HepG2 (cell line): Measurements from ENCODE around the gene GRK5. TPM values are rescaled to one million over a fixed set of nuclear protein-coding genes. Genes with fewer than 3 reads are reported as not detected.

Experiments
- ATAC-seq: fragments of 200-7000 bp; cut with Tn5 transposase; 3 replicates; pipeline ENCODE4 v1.9.1; 2020; ENCODE audit warnings: mild to moderate bottlenecking, moderate library complexity
- BruUV-seq: library from RNA; stranded (reverse); fragments of 400-500 nt; replicated peaks from 2 replicates; lab custom pipeline; 2021; lab: Mats Ljungman, UMichigan
- CTCF ChIA-PET: fragments of 300-600 bp; formaldehyde crosslinking; extraction: SDS; loops from one replicate; lab custom pipeline; 2021; ENCODE audit warnings: low total read pairs, inconsistent platforms, low intra/inter-chr PET ratio; lab: Yijun Ruan, JAX
- POLR2A ChIA-PET: fragments of 350-600 bp; sonication (Branson Sonifier 250); formaldehyde crosslinking; loops from one replicate; lab custom pipeline; 2020; ENCODE audit warnings: antibody characterized with exemption, inconsistent platforms; lab: Yijun Ruan, JAX
- DNase-seq: peaks from one replicate; pipeline ENCODE4 v3.0.0-alpha.2; 2015; ENCODE audit warnings: low spot score
- FAIRE-seq: peaks from 3 replicates; lab custom pipeline; 2011; peaks lifted over from hg19 to GRCh38; lab: Jason Lieb, UNC
- H2AFZ ChIP-seq: one replicate; pipeline ENCODE4 v1.6.1; 2011; ENCODE audit warnings: low read length, inconsistent platforms
- H3K27ac ChIP-seq: fragments of 300-600 bp; 3 replicates; pipeline ENCODE4 v1.8.0; 2011; ENCODE audit warnings: mixed run types, mild to moderate bottlenecking, mixed read lengths, low read length, inconsistent platforms; ENCODE audit not compliant: insufficient read depth; ENCODE audit errors: extremely low read length
- H3K27me3 ChIP-seq, 2 experiments: fragments of 200-600 bp in 1 of 2; 2 replicates in 1 of 2; 3 replicates in 1 of 2; pipeline versions ENCODE4 v1.6.0 to v1.8.0; 2011; ENCODE audit warnings: low read length in 2 of 2, mild to moderate bottlenecking in 2 of 2, moderate library complexity in 2 of 2, inconsistent platforms in 1 of 2; ENCODE audit not compliant: insufficient read depth in 2 of 2, control insufficient read depth in 1 of 2
- H3K36me3 ChIP-seq, 2 experiments: fragments of 200-600 bp in 1 of 2; replicated peaks in 1 of 2; 2 replicates in 1 of 2; 3 replicates in 1 of 2; pipeline versions ENCODE4 v1.5.1 to v1.8.0; 2011; ENCODE audit warnings: low read length in 2 of 2, inconsistent platforms in 1 of 2; ENCODE audit not compliant: insufficient read depth in 2 of 2, control insufficient read depth in 1 of 2
- H3K4me1 ChIP-seq: 2 replicates; pipeline ENCODE4 v1.5.1; 2012; ENCODE audit warnings: low read length, inconsistent platforms; ENCODE audit not compliant: insufficient read depth
- H3K4me2 ChIP-seq: 2 replicates; pipeline ENCODE4 v1.6.0; 2011; ENCODE audit warnings: low read depth, low read length, inconsistent platforms
- H3K4me3 ChIP-seq, 3 experiments: fragments of 200-600 bp in 1 of 3; sonication (generic), shearing (Covaris generic) in 1 of 3; replicated peaks in 1 of 3; 2 replicates each; pipeline ENCODE4 v1.5.1; 2011 to 2016; ENCODE audit warnings: low read length in 3 of 3, inconsistent platforms in 2 of 3, low read depth in 2 of 3, mild to moderate bottlenecking in 2 of 3, control low read depth in 1 of 3, mixed read lengths in 1 of 3; ENCODE audit not compliant: insufficient read depth in 1 of 3
- H3K79me2 ChIP-seq: one replicate; pipeline ENCODE4 v1.6.1; 2011; ENCODE audit warnings: low read length, inconsistent platforms; ENCODE audit not compliant: insufficient read depth
- H3K9ac ChIP-seq: 2 replicates; pipeline ENCODE4 v1.6.0; 2011; ENCODE audit warnings: mild to moderate bottlenecking, low read depth, low read length, inconsistent platforms; ENCODE audit not compliant: insufficient read depth
- H3K9me3 ChIP-seq: 2 replicates; pipeline ENCODE4 v1.5.1; 2012; ENCODE audit warnings: mild to moderate bottlenecking, low read length
- H4K20me1 ChIP-seq: 2 replicates; pipeline ENCODE4 v1.6.0; 2011; ENCODE audit warnings: inconsistent platforms, mild to moderate bottlenecking, low read length, moderate library complexity; ENCODE audit not compliant: insufficient read depth
- E2F1 ChIP-seq: sonication (generic); formaldehyde crosslinking; IDR thresholded peaks from 2 replicates; pipeline ENCODE4 v1.5.0; 2020; ENCODE audit warnings: missing genetic modification reagents
- ELF3 ChIP-seq: IDR thresholded peaks from 2 replicates; pipeline ENCODE4 v1.6.1; 2016; ENCODE audit warnings: missing genetic modification reagents, missing compliant biosample characterization
- ETV5 ChIP-seq: IDR thresholded peaks from 2 replicates; pipeline ENCODE4 v1.6.1; 2018; ENCODE audit warnings: missing biosample characterization, missing genetic modification reagents, inconsistent platforms, borderline replicate concordance
- ISL2 ChIP-seq: sonication (generic); formaldehyde crosslinking; IDR thresholded peaks from 2 replicates; pipeline ENCODE4 v1.5.0; 2020; ENCODE audit warnings: missing genetic modification reagents
- MZF1 ChIP-seq: sonication (generic); formaldehyde crosslinking; IDR thresholded peaks from 2 replicates; pipeline ENCODE4 v1.8.1; 2023; ENCODE audit warnings: mild to moderate bottlenecking, missing genetic modification reagents, borderline replicate concordance
- SALL1 ChIP-seq: sonication (generic); formaldehyde crosslinking; IDR thresholded peaks from 2 replicates; pipeline ENCODE4 v1.8.0; 2022; ENCODE audit warnings: mild to moderate bottlenecking, missing genetic modification reagents
- SOX13 ChIP-seq, 3 experiments: fragments of 450-650 bp in 1 of 3; sonication (generic) in 1 of 3; formaldehyde crosslinking in 1 of 3; IDR thresholded peaks in 2 of 3; conservative IDR thresholded peaks in 1 of 3; 2 replicates each; pipeline versions ENCODE4 v1.5.0 to v1.6.1; 2016 to 2020; ENCODE audit warnings: antibody characterized with exemption in 1 of 3, mild to moderate bottlenecking in 1 of 3, missing compliant biosample characterization in 1 of 3, missing genetic modification reagents in 1 of 3, moderate library complexity in 1 of 3
- TEAD3 ChIP-seq: optimal IDR thresholded peaks from 2 replicates; pipeline ENCODE3; 2016; ENCODE audit warnings: borderline replicate concordance
- ZNF431 ChIP-seq: sonication (generic); formaldehyde crosslinking; IDR thresholded peaks from 2 replicates; pipeline ENCODE4 v1.9.0; 2022; ENCODE audit warnings: missing genetic modification reagents, low read depth, mild to moderate bottlenecking, borderline replicate concordance
- ZNF484 ChIP-seq: sonication (generic); formaldehyde crosslinking; IDR thresholded peaks from 2 replicates; pipeline ENCODE4 v1.5.1; 2020; ENCODE audit warnings: mild to moderate bottlenecking, low read depth, missing genetic modification reagents, borderline replicate concordance
- ZNF552 ChIP-seq: sonication (generic); formaldehyde crosslinking; IDR thresholded peaks from 2 replicates; pipeline ENCODE4 v1.9.0; 2022; ENCODE audit warnings: missing genetic modification reagents, mild to moderate bottlenecking, borderline replicate concordance
- ZNF775 ChIP-seq: sonication (generic); formaldehyde crosslinking; IDR thresholded peaks from 2 replicates; pipeline ENCODE4 v1.4.0; 2020; ENCODE audit warnings: missing genetic modification reagents, mild to moderate bottlenecking, moderate library complexity, borderline replicate concordance
- WGBS: methylation state at CpG from one replicate; pipeline ENCODE4 v1.1.6; 2017; ENCODE audit warnings: low lambda C conversion rate; 5-methylcytosine and 5-hydroxymethylcytosine counted together
- in situ Hi-C: cut with HindIII; loops from 2 replicates; pipeline ENCODE4 v1.10.0; 2017; ENCODE audit warnings: low pct_unique_long_range_greater_than_20kb; ENCODE audit not compliant: extremely low pct_ligation_motif_present
- intact Hi-C: fragments of 100-400 bp; cut with micrococcal nuclease; formaldehyde crosslinking; loops from one replicate; pipeline ENCODE4 v1.10.0; 2022; ENCODE audit not compliant: unreplicated experiment
- polyA plus RNA-seq, 8 experiments: library from polyadenylated mRNA; depleted of rRNA in 3 of 8; stranded (reverse) in 7 of 8; unstranded in 1 of 8; fragments of >200 nt; fragmentation: Illumina TruSeq in 4 of 8; extraction: Trizol in 4 of 8; gene quantifications; 2 replicates each; pipeline versions ENCODE4 v1.2.1 to v1.2.3, GENCODE V29; 2011 to 2016; ENCODE audit warnings: low read depth in 4 of 8, missing spikeins in 1 of 8, mixed read lengths in 1 of 8; ENCODE audit not compliant: insufficient read depth in 1 of 8
- total RNA-seq, 5 experiments: library from RNA; depleted of rRNA; stranded (reverse); fragments of >200 nt; fragmentation: Illumina TruSeq; extraction: Trizol; gene quantifications; 2 replicates each; pipeline ENCODE4 v1.2.3, GENCODE V29; 2016; ENCODE audit warnings: low read depth in 1 of 5
- TF ChIP-seq, protein P1 (sequence below): sonication (generic); formaldehyde crosslinking; IDR thresholded peaks from 2 replicates; pipeline ENCODE4 v1.5.0; 2020; ENCODE audit warnings: missing genetic modification reagents, mild to moderate bottlenecking, borderline replicate concordance
- TF ChIP-seq, protein P2 (sequence below): IDR thresholded peaks from 2 replicates; pipeline ENCODE4 v1.6.1; 2018; ENCODE audit warnings: missing genetic modification reagents
- TF ChIP-seq, protein P3 (sequence below): sonication (generic); formaldehyde crosslinking; conservative IDR thresholded peaks from 2 replicates; pipeline ENCODE4 v1.4.0; 2020; ENCODE audit warnings: mild to moderate bottlenecking, missing genetic modification reagents, moderate library complexity

GRK5 gene
- total and polyA plus RNA-seq, 2 of the 13 experiments (the other 11 are each of a cell fraction or from before 2014, with no cell fraction given) = 10.4 to 12.6 TPM

DNA sequence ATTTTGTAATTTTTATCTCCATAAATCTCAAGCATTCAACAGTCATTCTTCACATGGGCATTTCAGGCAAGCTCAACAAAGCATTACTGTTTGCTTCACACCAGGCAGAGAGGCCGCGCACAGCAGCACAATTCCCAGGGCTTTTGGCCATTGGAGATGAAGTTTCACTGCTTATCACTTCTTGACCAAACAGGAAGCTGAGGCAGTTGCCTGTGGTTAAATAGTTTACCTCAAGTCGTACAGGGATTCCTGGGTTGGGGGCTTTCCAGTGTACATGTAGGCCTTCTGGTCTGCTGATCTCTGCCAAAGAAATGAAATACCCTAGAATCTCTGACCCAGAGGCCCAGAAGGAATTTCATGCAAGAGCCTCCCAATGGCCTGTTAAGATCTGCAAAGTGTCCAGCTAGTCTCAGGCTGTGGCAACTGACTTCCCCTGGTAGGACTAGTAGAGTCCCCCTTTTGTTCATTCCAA lies 17.5 kb upstream of the GRK5 start:
- FAIRE-seq (peak; percentile 36), ATAC-seq (peak; percentile 80), DNase-seq (peak; percentile 71)
- H4K20me1 ChIP-seq = no peaks in the 10 kb centered on the region
- ChIA-PET CTCF (no interaction called here), POLR2A (interaction anchor here (1.3 to 1.7 kb wide), 2 partner anchors 9 to 17 kb away, joined by 3 to 14 read pairs; partner anchors contain the start of gene GRK5)
- H3K27me3 ChIP-seq = no peaks in the 10 kb centered on the region
- BruUV-seq = no TSS peak
- H2AFZ ChIP-seq = peak overlapping the region; percentile 31
- intact Hi-C loops (no loop called here), in situ Hi-C loops (loop anchor here (10.0 to 25.0 kb wide), 2 partner anchors 255 to 347 kb away; partner anchors contain the start of gene RGS10)
- H3K79me2 ChIP-seq = no peaks in the 10 kb centered on the region
- peaks cover 35% of the 10 kb centered on the region for H3K4me1 ChIP-seq
- TF ChIP-seq ELF3 (CRISPR knock-in tag) = peak; percentile 51; the same call in 1 of the 2 replicates
- no peak for TF ChIP-seq TEAD3 (CRISPR knock-in tag)
- no peak for TF ChIP-seq E2F1 (CRISPR knock-in tag)
- TF ChIP-seq, protein P1, sequence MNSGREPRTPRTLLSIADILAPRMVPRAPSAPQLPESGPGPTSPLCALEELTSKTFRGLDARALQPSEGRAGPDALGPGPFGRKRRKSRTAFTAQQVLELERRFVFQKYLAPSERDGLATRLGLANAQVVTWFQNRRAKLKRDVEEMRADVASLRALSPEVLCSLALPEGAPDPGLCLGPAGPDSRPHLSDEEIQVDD (CRISPR knock-in tag) = no peak
- TF ChIP-seq ZNF552 (CRISPR knock-in tag) = no peak
- TF ChIP-seq, protein P2, sequence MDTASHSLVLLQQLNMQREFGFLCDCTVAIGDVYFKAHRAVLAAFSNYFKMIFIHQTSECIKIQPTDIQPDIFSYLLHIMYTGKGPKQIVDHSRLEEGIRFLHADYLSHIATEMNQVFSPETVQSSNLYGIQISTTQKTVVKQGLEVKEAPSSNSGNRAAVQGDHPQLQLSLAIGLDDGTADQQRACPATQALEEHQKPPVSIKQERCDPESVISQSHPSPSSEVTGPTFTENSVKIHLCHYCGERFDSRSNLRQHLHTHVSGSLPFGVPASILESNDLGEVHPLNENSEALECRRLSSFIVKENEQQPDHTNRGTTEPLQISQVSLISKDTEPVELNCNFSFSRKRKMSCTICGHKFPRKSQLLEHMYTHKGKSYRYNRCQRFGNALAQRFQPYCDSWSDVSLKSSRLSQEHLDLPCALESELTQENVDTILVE (CRISPR knock-in tag) = no peak
- TF ChIP-seq ZNF484 = no peak
- TF ChIP-seq SALL1 (CRISPR knock-in tag) = 0 out of 2 replicates have a peak, but pooled peaks have one; percentile 25
- 0 out of 2 replicates have a peak, but pooled peaks have one; percentile 7 for TF ChIP-seq ISL2
- TF ChIP-seq, protein P3, sequence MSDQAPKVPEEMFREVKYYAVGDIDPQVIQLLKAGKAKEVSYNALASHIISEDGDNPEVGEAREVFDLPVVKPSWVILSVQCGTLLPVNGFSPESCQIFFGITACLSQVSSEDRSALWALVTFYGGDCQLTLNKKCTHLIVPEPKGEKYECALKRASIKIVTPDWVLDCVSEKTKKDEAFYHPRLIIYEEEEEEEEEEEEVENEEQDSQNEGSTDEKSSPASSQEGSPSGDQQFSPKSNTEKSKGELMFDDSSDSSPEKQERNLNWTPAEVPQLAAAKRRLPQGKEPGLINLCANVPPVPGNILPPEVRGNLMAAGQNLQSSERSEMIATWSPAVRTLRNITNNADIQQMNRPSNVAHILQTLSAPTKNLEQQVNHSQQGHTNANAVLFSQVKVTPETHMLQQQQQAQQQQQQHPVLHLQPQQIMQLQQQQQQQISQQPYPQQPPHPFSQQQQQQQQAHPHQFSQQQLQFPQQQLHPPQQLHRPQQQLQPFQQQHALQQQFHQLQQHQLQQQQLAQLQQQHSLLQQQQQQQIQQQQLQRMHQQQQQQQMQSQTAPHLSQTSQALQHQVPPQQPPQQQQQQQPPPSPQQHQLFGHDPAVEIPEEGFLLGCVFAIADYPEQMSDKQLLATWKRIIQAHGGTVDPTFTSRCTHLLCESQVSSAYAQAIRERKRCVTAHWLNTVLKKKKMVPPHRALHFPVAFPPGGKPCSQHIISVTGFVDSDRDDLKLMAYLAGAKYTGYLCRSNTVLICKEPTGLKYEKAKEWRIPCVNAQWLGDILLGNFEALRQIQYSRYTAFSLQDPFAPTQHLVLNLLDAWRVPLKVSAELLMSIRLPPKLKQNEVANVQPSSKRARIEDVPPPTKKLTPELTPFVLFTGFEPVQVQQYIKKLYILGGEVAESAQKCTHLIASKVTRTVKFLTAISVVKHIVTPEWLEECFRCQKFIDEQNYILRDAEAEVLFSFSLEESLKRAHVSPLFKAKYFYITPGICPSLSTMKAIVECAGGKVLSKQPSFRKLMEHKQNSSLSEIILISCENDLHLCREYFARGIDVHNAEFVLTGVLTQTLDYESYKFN (CRISPR knock-in tag) = 0 out of 2 replicates have a peak, but pooled peaks have one; percentile 13
- no peak for TF ChIP-seq SOX13 (IDR thresholded peaks at IDR 0.05)
- peak in 1 of 2 experiments; percentile 63; a peak in 2 of 4 replicates for TF ChIP-seq SOX13 (CRISPR knock-in tag; conservative IDR thresholded peaks at IDR 0.05 in 1 of 2, IDR thresholded peaks at IDR 0.05 in 1 of 2)
- TF ChIP-seq MZF1 (CRISPR knock-in tag) = no peak
- TF ChIP-seq ZNF431 (CRISPR knock-in tag) = no peak
- TF ChIP-seq ETV5 (CRISPR knock-in tag) = peak; percentile 22; the same call in 1 of the 2 replicates
- TF ChIP-seq ZNF775 (CRISPR knock-in tag) = no peak
- no peak overlapping the region for H3K4me3 ChIP-seq
- WGBS = 2% methylated on average over 3 of the region's 3 CpGs
- H3K9ac ChIP-seq = no peak overlapping the region
- H3K27ac ChIP-seq = no peak overlapping the region
- peak overlapping the region; percentile 56 for H3K4me2 ChIP-seq
- H3K36me3 ChIP-seq = no peaks in the 10 kb centered on the region
- H3K9me3 ChIP-seq = no peaks in the 10 kb centered on the region
